Prostate gland (tissue), 2 donors: ENCODE measurements around the gene RNASE1.

Experiments
- POLR2A ChIP-seq: fragments of 450-650 bp; IDR thresholded peaks from one replicate; pipeline ENCODE4 v1.6.1; 2016; ENCODE audit warnings: antibody characterized with exemption, mild to moderate bottlenecking
- POLR2AphosphoS5 ChIP-seq: sonication (generic); formaldehyde crosslinking; IDR thresholded peaks from one replicate; pipeline ENCODE4 v1.6.1; 2017; ENCODE audit warnings: antibody characterized with exemption
- TF ChIP-seq, protein P1 (sequence below), 4 experiments: fragments of 200-600 bp in 2 of 4; fragments of 450-650 bp in 2 of 4; sonication (generic) in 2 of 4; IDR thresholded peaks; 1 replicate in 3 of 4; 2 replicates in 1 of 4; pipeline ENCODE4 v1.5.1; 2016 to 2019; ENCODE audit warnings: antibody characterized with exemption in 4 of 4, mild to moderate bottlenecking in 2 of 4, moderate library complexity in 2 of 4

DNA sequence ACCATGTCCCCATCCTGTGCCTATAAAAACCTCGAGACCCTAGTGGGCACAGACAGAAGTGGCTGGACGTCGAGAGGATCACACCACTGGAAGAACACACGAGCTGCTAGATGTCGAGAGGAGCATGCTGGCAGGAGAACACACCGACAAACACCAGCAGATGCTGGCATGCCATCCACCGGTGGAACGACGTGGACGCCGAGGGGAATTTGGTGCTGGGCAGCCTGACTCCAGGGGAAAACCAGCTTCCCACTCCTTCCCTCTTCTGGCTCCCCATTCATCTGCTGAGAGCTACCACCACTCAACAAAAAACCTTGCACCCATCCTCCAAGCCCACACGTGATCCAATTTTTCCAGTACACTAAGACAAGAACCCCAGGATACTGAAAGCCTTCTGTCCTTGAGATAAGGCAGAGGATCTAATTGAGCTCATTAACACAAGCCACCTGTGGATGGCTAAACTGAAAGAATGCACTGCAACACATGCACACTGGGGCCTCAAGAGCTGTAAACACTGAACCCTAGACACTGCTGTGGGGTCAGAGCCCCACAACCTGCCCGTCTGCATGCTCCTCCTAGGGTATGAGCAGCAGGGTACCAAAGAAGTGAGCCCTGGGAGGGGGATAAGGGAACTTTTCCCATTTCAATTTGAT is 12.1 kb downstream of the RNASE1 start:
- TF ChIP-seq, protein P1, sequence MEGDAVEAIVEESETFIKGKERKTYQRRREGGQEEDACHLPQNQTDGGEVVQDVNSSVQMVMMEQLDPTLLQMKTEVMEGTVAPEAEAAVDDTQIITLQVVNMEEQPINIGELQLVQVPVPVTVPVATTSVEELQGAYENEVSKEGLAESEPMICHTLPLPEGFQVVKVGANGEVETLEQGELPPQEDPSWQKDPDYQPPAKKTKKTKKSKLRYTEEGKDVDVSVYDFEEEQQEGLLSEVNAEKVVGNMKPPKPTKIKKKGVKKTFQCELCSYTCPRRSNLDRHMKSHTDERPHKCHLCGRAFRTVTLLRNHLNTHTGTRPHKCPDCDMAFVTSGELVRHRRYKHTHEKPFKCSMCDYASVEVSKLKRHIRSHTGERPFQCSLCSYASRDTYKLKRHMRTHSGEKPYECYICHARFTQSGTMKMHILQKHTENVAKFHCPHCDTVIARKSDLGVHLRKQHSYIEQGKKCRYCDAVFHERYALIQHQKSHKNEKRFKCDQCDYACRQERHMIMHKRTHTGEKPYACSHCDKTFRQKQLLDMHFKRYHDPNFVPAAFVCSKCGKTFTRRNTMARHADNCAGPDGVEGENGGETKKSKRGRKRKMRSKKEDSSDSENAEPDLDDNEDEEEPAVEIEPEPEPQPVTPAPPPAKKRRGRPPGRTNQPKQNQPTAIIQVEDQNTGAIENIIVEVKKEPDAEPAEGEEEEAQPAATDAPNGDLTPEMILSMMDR (IDR thresholded peaks at IDR 0.05), result no peak
- TF ChIP-seq POLR2A, result no peak
- TF ChIP-seq POLR2AphosphoS5, result no peak
